ENCODE data around the gene WDR1.

The WDR1 gene

GRCh38 chr4:10034612-10035104 is 81.9 kb downstream of the WDR1 start:
- no peak for DNase-seq

- DNase-seq = no peak
Observed at GRCh38 chr4:10034136-10034535, 82.5 kb downstream of the WDR1 start.

- no peak for DNase-seq
Observed at GRCh38 chr4:10033191-10033881, 83.3 kb downstream of the WDR1 start.

GRCh38 chr4:10032625-10033024 is 84.0 kb downstream of the WDR1 start:
- no peak for DNase-seq

GRCh38 chr4:10031668-10032590 is 84.7 kb downstream of the WDR1 start:
- DNase-seq = no peak

GRCh38 chr4:10030972-10031667 is 85.5 kb downstream of the WDR1 start:
- no peak for DNase-seq

GRCh38 chr4:10029403-10029802 is 87.2 kb downstream of the WDR1 start:
- DNase-seq = no peak

GRCh38 chr4:10028910-10029309 is 87.7 kb downstream of the WDR1 start:
- no peak for DNase-seq

- no peak for DNase-seq
Observed at GRCh38 chr4:10026485-10026884, 90.1 kb downstream of the WDR1 start.

- no peak for DNase-seq
Observed at GRCh38 chr4:10025230-10025806, 91.3 kb downstream of the WDR1 start.
